PC-3 (cell line): Measurements from ENCODE around the gene RALGDS.

Source experiments
- EZH2 ChIP-seq: fragments of 300-600 bp; sonication (generic); IDR thresholded peaks from one replicate; pipeline ENCODE4 v1.6.1; 2017; ENCODE audit warnings: antibody characterized with exemption, mild to moderate bottlenecking, low read length; ENCODE audit not compliant: unreplicated experiment
- EZH2phosphoT487 ChIP-seq: fragments of 300-600 bp; sonication (generic); IDR thresholded peaks from 2 replicates; pipeline ENCODE4 v1.6.1; 2018; ENCODE audit warnings: mild to moderate bottlenecking, antibody characterized with exemption, low read length, borderline replicate concordance
- TF ChIP-seq, protein P1 (sequence below): fragments of 300-600 bp; sonication (generic); conservative IDR thresholded peaks from 2 replicates; pipeline ENCODE4 v1.5.1; 2017; ENCODE audit warnings: antibody characterized with exemption, low read depth, mild to moderate bottlenecking, low read length

DNA sequence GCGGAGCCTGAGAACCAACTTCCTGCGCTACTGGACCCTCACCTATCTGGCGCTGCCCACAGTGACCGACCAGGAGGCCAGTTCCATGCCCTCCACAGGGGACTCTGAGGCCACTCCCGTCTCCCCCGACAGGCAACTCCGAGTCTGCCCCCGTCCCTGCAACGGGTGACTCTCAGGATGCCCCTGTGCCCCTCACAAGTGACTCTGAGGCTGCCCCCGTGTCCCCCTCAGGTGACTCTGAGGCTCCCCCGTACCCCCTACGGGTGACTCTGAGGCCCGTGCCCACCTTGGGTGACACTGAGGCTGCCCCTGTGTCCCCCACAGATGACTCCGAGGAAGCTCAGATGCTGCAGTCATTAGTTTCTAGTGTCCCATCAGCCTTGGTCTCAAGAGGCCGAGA, 34.1 kb downstream of the RALGDS start:
- TF ChIP-seq, protein P1, sequence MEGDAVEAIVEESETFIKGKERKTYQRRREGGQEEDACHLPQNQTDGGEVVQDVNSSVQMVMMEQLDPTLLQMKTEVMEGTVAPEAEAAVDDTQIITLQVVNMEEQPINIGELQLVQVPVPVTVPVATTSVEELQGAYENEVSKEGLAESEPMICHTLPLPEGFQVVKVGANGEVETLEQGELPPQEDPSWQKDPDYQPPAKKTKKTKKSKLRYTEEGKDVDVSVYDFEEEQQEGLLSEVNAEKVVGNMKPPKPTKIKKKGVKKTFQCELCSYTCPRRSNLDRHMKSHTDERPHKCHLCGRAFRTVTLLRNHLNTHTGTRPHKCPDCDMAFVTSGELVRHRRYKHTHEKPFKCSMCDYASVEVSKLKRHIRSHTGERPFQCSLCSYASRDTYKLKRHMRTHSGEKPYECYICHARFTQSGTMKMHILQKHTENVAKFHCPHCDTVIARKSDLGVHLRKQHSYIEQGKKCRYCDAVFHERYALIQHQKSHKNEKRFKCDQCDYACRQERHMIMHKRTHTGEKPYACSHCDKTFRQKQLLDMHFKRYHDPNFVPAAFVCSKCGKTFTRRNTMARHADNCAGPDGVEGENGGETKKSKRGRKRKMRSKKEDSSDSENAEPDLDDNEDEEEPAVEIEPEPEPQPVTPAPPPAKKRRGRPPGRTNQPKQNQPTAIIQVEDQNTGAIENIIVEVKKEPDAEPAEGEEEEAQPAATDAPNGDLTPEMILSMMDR, result no peak
- TF ChIP-seq EZH2phosphoT487 (no peak), EZH2 (no peak)
